CD4-positive, alpha-beta T cell treated with Interleukin-12 subunit alpha and Interleukin-12 subunit beta, for 1 hour (primary cell): ENCODE results near the gene COL4A1.

Source experiments
- DNase-seq: peaks from one replicate; pipeline ENCODE4 v3.0.0-alpha.2; 2020

COL4A1 gene

GRCh38 chr13:110216006-110216397 is 91.0 kb downstream of the COL4A1 start:
- no peak for DNase-seq

DNA sequence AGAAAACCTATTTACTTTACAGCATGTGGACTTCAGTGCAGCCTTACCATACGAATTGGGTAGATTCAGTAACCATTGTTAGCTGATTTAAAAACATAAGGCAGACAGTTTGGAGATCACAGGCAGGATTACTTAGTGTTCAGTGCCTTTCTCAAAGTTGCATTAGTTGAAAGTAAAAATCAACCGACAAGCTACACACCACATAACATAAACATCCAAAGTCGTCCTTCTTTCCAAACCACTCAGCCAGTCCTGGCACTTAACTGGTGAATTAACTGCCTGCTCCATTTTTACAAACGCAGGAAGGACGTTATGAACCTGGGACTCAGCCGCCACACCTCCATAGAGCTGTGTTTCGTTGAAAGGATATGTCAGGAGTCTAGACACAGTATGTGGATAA is 91.4 kb downstream of the COL4A1 start:
- DNase-seq: no peak

- no peak for DNase-seq
These were observed 92.3 kb downstream of the COL4A1 start for GRCh38 chr13:110214637-110215036.

DNA sequence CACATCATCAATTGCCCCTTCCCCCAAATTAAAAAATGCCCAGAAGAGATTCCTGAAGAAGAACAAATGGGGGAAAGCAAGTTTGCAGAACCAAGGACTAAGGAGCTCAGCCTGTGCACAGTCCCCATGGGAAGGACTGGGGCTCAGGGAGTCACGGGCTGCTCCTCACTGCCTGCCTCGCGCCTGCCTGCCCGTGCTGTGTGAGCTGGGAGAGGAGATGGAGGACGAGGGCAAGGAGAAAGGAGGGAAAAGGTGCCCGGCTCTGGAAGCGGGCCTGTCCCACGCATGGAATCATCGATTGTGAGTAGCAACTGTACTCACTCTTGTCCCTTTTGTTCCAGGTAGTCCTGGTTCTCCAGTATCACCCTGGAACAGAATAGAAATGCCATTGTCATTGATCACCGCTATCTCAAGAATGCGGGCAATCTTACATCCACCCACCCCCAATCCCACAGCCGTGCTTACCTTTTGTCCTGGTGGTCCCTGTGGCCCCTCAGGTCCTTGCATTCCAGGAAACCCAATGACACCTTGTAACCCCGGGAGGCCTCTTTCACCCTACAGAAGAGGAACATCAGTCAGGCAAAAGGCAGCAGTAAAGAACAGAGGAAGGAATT is 93.4 kb downstream of the COL4A1 start:
- DNase-seq: no peak

- DNase-seq: no peak
These were observed 94.4 kb downstream of the COL4A1 start for GRCh38 chr13:110212529-110212928.

DNA sequence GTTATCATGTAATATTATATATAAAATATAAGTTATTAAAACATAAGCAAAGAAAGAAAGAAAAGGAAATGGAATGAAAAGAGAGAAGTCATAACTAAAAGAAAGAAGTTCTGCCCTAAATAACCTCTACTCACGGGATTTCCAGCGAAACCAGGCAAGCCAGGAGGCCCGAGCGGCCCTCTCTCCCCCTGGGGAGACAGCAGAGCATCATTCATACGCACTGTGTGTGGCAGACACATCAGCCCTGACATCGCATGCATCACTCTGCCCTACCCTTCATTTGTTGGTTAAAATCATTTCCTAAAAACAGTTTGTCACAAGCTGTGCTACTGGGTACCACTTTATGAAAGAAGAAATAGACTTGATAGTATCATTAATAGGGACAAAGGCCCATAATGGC is 95.2 kb downstream of the COL4A1 start:
- no peak for DNase-seq

DNA sequence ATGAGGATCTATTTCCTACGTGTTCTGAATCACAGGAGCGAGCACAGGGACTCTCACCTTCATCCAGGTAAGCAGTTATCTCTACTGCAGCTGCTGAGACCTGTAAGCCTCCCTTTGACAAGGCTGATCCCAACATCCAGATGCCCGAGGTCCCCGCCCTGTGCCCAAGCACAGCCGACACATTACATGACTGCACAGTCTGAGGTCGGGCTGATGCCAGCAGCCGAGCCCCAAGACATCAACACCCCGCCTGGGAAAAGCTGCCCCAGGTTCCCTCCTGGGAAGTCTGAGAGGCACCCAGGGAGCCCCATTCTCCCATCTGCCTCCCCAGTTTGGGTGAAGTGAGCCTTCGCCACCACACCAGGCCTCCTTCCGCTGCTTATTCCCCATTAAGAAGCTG is 95.9 kb downstream of the COL4A1 start:
- DNase-seq: no peak

DNA sequence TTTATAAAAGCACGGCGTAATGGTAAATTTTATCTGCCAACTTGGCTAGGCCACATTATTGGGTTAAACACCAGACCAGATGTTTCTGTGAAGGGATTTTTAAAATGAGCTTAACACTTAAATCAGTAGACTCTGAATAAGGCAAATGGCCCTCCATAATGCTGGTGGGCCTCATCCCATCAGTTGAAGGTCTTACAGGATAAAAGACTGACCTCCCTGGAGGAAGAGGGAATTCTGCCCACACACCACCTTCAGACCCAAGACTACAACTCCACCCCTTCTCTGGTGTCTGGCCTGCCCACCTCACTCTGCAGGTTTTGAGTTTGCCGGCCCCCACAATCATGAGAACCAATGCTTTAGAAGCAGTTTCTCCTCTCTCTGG is 96.4 kb downstream of the COL4A1 start:
- DNase-seq: no peak

DNA sequence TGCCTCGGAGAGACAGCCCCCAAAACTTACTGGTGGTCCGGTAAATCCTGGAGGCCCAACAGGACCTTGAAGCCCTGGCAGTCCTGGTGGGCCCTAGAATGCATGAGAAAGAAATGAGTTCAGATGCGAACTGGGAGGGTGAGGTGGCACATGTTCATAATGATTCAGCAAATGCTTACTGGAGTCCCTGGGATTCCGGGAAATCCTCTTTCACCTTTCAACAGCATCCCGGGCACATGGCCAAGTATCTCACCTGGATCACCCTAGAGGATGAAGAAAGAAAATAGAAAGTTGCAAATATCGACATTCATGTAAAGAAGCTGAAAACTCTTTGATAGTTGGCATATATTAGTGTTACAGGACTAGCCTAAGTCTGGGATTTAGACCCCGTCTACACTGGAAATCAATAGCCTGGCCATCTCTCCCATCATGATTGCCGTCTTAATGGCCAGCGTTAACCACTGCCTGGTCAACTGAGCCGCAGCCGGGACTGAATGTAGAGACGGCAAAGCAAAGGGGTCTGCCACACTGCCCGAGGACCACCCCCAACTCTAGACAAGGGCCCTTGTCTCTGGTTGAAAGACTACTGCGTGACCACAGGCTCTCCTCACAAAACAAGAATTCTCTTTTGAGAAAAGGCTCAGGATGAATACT is 96.9 kb downstream of the COL4A1 start:
- no peak for DNase-seq

GRCh38 chr13:110208116-110208515 is 98.8 kb downstream of the COL4A1 start:
- DNase-seq: no peak

DNA sequence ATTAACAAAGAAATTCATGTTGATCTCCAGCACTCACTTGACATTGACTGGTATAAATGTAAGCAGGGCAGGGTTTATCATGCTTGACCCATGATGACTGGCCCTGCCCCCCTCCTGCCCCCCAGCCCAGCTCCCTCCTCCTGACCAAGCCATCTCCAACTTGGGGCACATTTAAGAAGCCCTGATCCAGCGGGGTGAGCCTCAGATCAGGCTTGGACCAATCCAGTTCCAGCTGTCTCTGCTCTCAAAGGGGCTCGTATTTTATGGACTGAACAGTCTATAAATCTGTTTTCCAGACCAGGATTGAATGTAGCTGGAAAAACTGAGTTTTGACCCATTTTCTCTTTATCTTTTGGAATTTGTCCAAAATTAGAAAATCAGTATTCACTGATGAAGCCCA is 100.0 kb downstream of the COL4A1 start:
- no peak for DNase-seq

- DNase-seq: no peak
These were observed 100.8 kb downstream of the COL4A1 start for GRCh38 chr13:110206185-110206584.

DNA sequence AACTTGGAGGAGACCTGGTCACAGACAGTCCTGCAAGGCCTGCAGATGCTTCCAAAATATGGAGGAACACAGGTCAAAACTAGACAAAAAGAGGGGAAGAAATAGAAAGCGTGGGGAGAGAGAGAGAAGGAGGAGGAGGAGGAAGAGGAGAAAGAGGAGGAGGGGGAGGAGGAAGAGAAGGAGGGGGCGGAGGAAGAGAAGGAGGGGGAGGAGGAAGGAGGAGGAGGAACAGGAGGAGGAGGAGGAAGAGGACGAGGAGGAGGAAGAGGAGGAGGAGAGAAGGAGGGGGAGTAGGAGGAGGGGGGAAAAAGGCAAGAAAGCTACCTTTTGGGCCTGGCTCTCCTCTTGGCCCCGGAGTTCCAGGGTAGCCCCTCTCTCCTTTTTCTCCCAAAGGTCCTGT is 105.8 kb downstream of the COL4A1 start:
- no peak for DNase-seq

DNA sequence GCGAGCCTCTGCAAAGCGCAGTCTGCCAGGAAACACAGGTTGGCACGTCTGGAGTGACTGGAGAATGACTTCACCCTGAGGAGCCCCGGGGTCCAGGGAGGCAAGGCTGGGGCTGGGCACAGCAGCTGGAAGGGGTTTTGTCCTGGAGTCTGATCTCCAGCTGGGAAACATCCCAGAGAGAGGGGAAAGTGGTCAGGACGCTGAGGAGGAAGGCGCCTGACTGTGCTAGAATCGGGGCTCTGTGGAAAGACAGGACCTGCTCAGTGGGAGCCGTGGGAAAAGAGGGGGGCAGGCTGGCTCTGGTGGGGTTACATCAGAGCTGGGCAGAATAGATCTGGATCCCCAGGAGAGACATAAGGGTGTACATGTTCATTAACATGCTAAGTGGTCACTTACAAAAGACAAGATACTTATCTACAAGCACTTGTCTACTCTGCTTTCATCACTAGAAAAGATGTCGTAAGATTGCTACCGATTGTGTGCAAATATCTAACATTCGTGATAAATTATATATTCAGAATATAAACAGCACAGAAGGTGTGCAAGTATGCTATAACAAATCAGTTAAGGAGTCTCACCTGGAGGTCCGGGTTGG is 106.6 kb downstream of the COL4A1 start:
- DNase-seq: no peak

- no peak for DNase-seq
These were observed 107.7 kb downstream of the COL4A1 start for GRCh38 chr13:110199046-110199831.

- DNase-seq: no peak
These were observed 109.5 kb downstream of the COL4A1 start for GRCh38 chr13:110197471-110197870.

DNA sequence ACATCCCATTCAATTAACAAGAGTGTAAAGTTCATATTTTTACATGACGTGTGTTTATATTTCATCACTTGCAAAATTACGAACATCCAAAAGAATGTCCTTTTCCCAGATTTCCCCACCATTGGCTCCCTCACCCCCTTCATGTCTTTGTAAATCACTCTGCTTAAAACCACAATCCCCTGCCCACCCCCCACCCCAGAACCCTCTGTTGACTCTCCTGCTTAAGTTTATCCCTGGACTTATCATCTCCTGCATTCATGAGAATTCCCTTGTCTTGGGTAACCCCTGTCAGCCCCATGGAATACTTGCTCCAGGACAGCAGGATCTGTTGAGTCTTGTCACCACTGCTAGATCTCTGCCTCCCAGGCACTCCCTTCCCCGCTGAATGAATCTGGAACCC is 109.9 kb downstream of the COL4A1 start:
- DNase-seq: no peak

DNA sequence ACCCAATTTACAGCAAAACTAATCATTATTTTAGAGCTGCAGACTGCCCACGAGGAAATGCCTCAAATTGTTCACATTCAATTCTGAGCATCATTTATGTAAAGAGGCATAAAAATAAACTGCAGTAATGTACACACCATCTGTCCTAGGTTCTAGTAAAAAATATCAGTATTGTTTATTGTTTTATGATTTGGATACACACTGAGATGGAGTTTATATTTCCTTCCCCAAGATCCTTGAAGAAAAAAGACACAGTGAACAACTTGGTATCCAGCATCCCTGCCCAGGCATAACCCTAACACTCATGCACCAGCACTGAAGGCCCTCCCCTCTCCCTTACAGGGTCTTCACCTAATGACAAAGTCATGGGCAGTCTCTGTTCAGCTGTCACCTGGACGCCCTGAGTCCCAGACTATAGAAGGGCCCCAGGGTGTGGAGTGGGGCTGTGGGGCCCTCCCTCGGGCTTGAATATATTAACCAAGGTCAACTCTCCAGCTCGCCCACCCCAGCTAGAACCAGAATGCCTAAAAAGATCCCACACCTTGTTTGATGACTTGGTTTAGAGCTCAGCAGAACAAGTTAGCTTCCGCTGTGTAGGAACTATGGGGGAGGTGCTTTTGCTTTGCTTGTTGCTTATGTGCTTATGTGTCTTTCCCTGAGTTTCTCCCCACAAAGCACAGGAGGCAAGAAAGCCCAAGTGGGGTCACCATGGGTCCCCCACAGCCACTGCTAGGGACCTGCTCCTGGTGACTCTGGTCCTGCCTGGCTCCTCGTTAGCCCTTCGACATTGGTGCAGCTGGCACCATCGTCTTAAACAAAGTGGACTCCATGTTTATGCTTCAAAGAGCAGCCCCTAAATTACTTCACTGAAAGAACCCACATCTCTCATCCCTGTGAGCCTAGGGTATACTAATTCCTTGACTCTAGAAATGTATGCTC is 111.1 kb downstream of the COL4A1 start:
- DNase-seq: no peak

DNA sequence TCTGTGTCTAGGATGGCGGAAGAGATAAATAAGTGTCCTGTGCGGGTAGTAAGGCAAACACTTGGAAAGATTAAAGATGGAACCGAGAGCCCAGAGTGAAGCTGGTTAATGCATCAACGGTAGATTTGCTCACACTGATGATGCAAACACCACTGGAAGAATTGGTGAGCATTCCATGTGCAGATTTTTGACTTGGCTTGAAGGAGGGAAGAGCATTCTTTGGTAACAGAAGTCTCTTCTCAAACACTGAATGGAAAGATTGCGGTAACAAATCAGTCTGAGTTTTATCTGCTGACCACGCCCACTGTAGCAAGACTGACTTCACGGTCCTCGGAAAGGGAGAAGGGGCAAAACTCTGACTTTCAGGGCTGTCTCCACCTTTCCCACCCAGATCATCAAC is 112.5 kb downstream of the COL4A1 start:
- no peak for DNase-seq

DNA sequence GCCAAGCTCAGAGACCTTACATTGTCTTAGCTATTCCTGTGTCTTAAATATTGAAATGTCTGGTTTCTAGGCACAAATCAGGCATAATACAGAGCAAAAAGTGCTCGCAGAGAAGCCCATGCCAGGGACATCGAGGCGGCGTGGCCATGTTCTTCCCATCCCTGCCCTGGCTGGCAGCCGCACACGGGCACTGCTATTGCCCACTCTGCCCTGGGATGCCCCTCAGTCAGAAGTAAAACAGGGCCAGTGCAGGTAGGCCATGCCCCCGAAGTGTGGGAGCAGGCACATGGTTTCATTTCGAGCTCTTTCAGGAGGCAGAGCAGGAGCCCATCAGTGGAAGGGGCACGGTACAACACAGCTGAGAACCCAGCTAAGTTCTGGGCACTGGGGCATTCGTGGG is 113.5 kb downstream of the COL4A1 start:
- no peak for DNase-seq

- no peak for DNase-seq
These were observed 114.5 kb downstream of the COL4A1 start for GRCh38 chr13:110192472-110192871.

- DNase-seq: no peak
These were observed 119.3 kb downstream of the COL4A1 start for GRCh38 chr13:110187641-110188161.
